ENCODE results near the gene CCDC90B.

DNA sequence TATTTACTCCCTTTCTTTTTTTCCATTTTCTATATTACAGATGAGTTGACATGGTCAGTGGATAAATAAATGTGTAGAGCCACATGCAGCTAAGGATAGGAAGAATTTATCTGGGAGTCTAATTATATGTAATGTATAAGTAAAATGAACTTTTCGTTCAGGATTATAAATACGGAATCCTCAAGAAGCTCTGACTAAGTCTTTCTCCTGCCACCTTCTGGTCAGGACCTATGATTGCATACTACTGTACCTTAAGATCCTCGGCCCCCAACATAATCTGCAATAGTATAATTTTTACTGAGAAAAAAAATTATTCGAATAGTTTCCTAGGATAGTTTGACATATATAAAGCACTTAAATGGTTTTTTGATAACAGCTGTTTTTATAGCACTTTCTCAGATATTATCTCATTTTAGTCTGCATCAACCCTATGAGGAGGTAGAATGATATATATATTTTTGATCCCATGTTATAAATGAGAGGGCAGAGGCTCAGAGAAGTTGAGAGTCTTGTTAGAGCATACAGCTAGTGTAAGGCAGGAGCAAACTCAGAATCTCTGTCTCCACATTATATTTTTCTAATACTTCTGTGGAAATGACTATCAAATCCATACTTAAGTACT is 36.1 kb downstream of the CCDC90B start:
- TF ChIP-seq ZNF274 (IDR thresholded peaks at IDR 0.05; ENCODE audit: low read depth, low read length) = no peak
- no peak for TF ChIP-seq YY1 (IDR thresholded peaks at IDR 0.05; ENCODE audit: insufficient read depth, insufficient read length)
